ENCODE data around the gene TEN1. TPM values are rescaled to one million over a fixed set of nuclear protein-coding genes. Genes with fewer than 3 reads are reported as not detected.

The TEN1 gene, protein sequence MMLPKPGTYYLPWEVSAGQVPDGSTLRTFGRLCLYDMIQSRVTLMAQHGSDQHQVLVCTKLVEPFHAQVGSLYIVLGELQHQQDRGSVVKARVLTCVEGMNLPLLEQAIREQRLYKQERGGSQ
- total RNA-seq, result 16.8 and 24.2 TPM in 2 replicates

DNA sequence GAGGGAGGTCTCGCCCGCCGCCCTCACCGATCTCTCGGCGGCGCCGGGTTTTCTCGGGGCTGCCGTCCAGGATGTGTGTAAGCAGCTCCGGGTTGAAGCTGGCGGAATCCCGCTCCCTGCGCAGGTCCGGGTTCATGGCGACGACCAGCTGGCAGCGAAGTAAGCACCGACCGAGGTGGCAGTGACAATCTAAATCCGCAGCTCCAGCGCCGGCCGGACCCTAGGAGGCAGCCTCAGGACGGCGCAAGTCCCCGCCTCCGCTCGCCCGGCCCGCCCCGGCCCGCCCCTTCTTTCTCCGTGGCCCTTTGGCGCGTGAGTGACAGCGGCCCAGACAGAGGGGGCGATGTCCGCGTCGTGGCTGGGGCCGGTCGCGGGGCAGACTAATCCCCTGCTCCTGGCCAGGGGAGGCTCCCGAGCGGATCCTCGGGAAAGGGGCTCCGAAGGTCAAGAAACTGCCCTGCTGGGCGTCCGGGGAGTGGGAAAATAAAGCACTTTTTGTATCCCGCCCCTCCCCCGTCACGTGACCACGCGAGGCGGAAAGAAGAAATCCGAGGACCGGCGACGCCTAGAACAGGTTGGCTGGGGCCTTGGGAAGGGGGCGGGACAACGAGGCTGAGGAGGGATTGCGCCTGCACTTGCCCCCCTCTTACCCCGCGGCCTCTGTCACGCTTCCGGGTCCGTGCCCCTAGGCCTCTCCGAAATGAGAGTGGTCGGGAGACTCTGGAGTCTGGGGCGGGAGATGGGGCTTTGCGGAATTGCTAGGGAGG is at the start of gene TEN1, which contains the start of gene ACOX1:
Gene TEN1, plus strand, starts transcription at position 303 of the 767 bp plus-strand sequence. CDS start 6,953 bp downstream, outside the sequence.
Gene ACOX1, minus strand, starts transcription at position 229 of the 767 bp plus-strand sequence. Its CDS starts 93 bp downstream, at position 136.
- peak; percentile 98 for DNase-seq (ENCODE audit: low read depth)
- TF ChIP-seq, protein P1, sequence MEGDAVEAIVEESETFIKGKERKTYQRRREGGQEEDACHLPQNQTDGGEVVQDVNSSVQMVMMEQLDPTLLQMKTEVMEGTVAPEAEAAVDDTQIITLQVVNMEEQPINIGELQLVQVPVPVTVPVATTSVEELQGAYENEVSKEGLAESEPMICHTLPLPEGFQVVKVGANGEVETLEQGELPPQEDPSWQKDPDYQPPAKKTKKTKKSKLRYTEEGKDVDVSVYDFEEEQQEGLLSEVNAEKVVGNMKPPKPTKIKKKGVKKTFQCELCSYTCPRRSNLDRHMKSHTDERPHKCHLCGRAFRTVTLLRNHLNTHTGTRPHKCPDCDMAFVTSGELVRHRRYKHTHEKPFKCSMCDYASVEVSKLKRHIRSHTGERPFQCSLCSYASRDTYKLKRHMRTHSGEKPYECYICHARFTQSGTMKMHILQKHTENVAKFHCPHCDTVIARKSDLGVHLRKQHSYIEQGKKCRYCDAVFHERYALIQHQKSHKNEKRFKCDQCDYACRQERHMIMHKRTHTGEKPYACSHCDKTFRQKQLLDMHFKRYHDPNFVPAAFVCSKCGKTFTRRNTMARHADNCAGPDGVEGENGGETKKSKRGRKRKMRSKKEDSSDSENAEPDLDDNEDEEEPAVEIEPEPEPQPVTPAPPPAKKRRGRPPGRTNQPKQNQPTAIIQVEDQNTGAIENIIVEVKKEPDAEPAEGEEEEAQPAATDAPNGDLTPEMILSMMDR (IDR thresholded peaks at IDR 0.05; ENCODE audit: insufficient read depth, low read depth, low read length), result peak; percentile 27
- H3K4me3 ChIP-seq (ENCODE audit: low read depth, low read length), result peak within 1 kb of the TSS; percentile 73

DNA sequence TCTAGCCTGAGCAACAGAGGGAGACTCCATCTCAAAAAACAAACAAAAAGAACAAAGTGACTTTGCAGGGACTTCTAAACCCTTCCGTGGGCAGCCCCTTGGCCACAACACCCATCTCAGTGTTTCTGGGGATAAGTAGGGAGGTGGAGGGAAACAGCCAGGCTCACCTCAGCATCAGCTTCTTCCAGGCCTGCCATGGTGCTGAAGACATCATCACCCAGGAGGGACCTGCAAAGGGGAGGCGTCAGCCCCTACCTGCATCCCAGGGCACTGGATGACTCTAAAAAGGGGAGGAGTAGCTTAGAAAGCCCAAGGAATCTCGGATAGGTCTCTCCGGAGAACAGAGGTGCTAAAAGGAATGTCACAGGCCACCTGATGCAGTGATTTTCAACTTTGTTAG is 48.0 kb upstream of the TEN1 start:
- H3K4me3 ChIP-seq (ENCODE audit: low read depth, low read length), result no peak overlapping the region
- TF ChIP-seq, protein P1 (IDR thresholded peaks at IDR 0.05; ENCODE audit: insufficient read depth, low read depth, low read length), result no peak
- no peak for DNase-seq (ENCODE audit: low read depth)

DNA sequence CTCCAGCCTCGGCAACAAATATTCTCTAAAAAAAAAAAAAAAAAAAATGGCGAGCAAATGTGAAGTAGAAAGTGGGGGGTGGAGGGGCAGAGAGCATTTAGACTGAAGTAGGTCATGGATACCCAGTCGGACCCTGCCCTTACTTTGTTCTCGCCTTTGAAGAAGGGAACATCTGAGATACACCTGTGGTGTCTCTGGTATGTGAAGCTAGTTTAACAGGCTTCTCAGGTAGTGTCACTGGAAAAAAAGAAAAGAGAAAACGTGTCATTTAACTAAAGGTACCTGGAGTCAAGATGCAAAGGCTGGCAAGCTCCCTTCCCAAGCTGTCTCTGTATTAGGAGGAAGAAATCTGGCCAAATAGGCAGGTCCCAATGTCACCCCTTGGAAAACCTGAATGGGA is 46.2 kb upstream of the TEN1 start:
- no peak for DNase-seq (ENCODE audit: low read depth)
- TF ChIP-seq, protein P1 (IDR thresholded peaks at IDR 0.05; ENCODE audit: insufficient read depth, low read depth, low read length), result no peak
- no peak overlapping the region for H3K4me3 ChIP-seq (ENCODE audit: low read depth, low read length)

DNA sequence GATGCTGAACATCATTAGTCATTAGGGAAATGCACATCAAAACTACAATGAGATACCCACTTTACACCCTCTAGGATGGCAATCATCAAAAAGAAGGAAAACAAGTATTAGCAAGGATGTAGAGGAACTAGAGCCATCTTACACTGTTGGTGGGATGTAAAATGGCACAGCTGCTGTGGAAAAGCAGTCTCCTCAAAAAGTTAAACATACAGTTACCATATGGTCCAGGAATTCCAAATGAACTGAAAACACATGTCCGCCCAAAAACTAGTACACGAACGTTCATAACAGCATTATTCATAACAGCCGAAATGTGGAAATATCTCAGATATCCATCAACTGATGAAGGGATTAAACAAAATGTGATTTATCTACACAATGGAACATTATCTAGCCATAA is 45.2 kb upstream of the TEN1 start:
- H3K4me3 ChIP-seq (ENCODE audit: low read depth, low read length), result no peak overlapping the region
- TF ChIP-seq, protein P1 (IDR thresholded peaks at IDR 0.05; ENCODE audit: insufficient read depth, low read depth, low read length), result no peak
- no peak for DNase-seq (ENCODE audit: low read depth)

DNA sequence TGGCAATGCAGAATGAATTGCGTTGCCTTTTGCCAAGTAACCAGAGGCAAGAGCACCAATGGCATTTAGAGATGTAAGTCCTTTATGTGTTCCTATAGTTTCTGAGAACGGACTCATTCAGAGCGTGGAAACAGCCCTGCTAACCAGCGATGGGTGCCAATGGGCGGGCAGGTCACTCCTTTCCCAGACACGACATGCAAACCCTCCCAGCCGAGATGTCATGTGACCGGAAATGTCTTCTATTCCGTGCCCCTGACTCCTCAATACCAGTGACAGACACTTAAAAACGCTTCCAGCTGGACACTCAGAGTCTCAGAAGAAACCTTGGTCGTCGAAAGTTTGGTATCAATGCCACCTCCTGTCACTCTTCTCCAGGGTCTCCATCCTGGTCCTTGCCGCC is 41.4 kb upstream of the TEN1 start:
- TF ChIP-seq, protein P1 (IDR thresholded peaks at IDR 0.05; ENCODE audit: insufficient read depth, low read depth, low read length), result no peak
- DNase-seq (ENCODE audit: low read depth), result no peak
- no peak overlapping the region for H3K4me3 ChIP-seq (ENCODE audit: low read depth, low read length)

DNA sequence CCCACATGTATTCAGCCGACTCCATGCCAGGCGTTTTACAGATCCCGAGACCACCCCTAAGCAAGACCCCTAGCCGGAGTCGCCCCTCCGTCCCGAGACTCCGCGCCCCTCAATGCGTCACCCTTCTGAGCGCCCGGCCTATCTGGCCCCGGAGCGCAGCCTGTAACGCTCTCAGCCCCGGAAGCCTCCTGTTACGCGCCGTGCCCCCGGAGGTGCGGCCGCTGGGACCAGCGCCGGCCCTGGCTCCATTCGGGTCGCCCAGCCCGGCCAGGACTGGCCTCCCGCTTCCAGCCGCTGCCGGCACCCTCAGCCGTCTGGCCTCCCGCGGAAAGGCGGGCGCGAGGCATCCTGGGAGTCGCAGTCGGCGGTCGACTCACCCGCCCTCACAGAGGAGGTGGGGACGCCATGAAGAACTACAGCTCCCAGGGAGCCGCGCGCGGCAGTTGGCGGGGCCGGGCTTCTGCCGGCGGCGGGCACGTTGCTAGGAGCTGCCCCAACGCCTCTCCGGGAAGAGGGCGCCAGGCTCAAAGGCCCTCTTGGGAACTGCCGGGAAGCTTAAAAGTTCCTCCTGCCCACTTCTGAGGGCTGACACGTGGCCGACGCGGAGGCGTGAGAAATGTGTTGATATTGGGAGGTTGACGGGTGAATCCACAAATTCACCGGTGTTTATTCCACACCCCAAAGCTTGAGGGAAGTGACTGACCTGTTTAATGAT is 38.2 kb upstream of the TEN1 start, which contains the start of gene FBF1:
Gene FBF1, minus strand, starts transcription at position 316 of the 715 bp plus-strand sequence. CDS start 2,893 bp downstream, outside the sequence.
- H3K4me3 ChIP-seq (ENCODE audit: low read depth, low read length), result peak within 1 kb of the TSS; percentile 88
- DNase-seq (ENCODE audit: low read depth), result peak; percentile 95
- TF ChIP-seq, protein P1 (IDR thresholded peaks at IDR 0.05; ENCODE audit: insufficient read depth, low read depth, low read length), result no peak

Data from fibroblast of villous mesenchyme (primary cell).